ENCODE results near the gene CCDC85C.

The CCDC85C gene

DNA sequence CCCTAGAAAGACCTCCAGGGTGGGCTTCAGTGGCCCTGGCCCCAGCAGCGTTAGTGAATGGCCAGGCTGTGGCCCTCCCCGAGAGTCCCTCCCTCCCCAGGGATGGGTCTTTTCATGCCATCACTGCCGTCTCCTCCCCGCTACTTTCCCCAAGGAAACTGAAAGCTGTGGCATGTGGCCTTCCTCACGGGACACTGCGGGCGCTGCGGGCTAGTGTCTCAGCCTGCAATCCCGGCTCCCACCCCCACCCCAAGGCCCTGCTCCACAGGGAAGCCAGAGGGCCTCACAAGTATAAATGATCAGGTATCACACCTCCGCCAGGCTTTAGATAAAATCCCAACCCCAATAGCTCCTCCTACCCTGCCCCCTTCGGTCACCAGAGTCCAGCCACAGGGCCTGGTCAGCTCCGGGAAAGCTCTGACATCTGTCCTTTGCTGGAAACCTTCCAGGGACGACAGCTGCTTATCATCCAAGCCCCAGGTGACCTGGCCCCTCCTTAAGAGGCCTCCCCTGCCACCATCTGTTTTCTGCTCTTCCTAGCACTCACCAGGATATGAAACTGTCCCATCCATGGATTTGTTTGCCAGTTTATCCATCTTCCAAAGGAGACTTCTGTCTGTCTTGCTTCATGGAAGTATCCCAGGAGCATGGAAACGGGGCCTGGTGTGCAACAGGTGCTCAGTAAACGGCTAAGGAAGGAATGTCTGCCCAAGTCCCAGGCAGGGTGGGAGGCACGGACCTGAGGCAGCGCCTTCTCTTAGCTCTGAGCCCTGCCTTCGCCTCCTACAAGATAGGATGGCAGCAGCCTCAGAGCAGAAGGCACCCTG lies 31.6 kb downstream of the CCDC85C start:
- no peak for DNase-seq (ENCODE audit: low read depth)

DNA sequence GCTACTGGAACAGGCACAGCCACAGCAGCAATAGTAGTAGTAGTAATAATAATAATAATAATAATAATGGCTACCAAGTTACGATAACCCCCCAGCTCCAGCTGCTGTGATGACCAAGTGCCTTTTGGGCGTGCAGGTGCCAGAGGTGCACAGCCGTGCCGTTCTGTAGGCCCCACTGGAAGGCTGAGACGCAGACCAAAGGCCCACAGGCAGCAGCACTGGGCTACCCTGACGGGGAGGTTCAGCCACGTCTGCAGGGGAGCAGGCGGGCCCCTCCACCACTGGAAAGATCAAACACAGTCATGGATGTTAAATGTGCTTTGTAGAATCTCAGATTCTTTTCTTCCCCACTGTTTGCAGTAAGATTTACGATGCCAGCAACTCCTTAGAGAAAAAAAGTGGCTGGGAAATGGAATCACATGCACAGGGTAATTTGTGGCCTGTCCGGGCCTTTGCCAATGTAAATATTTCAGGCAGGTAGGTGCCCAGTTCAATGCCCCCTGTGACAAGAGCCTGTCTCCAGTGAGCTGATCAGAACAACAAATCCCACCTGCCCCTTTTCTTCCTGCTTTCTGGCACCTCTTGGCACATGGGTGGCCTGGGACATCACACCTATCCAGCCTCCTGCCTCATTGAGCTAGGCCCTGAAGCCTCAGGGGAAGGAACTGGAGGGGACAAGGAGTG lies 32.6 kb downstream of the CCDC85C start:
- DNase-seq (ENCODE audit: low read depth): no peak

DNA sequence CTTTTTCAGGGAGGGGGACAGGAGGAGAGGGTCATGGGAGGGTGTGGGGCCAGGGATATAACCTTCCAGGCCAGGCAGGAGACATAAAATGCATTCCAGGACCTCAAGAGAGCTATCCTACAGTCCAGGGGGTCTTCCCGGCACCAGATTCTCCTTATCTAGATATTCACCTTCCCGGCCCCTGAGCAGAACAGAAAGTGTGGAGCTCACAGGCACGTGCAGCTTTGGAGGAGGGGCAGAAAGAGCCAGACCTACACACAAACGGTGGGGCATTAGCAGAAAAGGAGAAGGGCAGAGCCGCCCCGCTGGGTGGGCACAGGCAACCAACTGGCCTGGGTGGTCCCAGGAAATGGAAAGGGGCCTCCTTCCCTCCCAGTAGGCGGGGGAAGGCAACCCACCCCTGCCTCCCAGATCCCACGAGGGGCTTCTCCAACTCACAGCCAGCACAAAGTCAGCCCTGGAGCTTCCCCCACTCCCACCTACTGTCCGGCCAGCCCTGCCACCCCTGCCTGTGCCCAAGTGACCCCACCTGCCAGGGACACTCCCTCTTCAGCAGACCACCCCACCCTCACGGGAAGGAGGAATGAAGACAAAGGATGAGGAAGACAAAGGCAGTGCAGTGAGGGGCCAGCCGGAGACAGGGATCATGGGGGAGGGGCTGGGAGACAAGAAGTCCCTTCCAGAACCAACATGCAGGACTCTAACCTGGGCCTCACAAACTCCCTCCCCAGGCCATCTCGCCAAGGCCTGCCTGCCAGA lies 33.3 kb downstream of the CCDC85C start:
- DNase-seq (ENCODE audit: low read depth): no peak

DNA sequence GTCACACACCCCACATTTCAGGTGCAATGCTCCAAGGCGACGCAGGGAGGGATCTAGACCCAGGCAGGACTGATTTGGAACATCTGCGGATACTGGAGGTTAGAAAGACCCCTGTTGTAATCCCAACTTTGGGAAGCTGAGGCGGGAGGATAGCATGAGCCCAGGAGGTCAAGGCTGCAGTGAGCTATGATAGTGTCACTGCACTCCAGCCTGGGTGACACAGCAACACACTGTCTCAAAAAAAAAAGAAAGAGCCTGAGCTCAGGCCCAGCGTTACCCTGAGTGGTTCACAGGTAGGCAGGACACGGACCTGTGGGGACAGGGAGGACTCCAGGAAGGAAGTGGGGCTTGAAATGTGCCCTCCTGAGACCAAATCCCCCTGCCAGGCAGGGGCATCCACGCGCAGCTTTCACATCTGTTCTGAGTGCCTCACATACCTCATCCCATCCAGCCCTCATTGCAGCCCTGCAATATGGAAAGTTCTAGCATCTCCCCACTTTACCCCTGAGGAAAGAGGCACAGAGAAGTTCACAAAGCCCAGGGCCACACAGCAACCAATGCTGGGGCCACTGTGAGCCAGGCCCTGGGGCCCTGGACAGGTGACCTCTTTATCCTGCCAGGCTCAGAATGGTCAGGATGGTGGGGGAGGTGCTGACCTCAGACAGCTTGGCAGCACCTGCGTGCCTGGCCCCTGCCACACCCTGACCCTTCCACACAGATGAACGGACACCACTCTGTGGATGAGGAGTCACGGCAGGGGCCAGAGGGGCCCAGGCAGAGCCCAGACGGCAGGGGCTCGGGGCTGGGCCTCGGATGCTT lies 34.1 kb downstream of the CCDC85C start:
- DNase-seq (ENCODE audit: low read depth): no peak

DNA sequence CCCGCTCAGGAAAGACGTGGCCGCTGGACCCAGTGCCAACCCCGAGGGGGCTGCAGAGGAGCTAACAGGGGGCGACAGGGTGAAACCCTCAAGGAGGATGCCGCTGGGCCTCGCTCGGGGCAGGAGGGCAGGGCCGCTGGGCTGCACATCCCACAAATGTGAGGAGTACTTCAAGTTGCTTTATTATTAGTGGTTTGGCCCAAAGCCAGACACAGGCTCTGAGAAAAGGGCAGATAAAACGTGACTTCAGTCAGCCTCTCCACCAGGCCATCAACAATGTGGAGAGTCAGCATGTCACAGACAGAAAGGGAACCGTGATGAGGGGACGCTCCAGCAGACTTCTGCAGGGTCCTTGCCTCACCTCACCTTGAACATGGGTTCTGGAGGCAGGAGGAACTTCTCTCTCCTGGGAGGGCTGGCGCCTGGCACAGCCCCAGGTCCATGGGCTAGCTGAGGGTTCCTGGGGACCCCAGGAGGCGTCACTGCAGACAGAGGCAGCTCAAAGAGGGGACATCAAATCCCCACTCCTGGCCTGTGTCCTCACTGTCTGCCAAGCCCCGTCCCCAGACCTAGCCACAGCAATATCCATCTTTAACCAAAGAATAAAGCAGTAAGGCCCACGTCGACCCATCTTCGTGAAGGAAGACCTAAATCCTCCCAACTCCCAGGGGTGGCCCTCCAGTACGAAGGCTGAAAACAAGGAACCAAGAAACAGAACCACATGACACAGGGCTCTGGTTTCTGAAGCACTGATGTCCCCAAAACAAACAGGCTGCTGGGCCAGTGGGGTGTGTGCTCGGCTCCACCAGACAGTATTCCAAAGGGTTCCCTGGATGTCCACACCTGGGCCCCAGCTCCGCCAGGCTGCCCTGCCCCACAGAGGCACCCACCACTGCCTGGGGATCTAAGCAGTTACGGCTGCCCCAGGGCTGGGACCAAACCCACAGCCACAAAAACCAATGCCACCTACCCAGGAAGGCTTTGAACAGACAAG lies 35.1 kb downstream of the CCDC85C start:
- peak; percentile 31 for DNase-seq (ENCODE audit: low read depth)

DNA sequence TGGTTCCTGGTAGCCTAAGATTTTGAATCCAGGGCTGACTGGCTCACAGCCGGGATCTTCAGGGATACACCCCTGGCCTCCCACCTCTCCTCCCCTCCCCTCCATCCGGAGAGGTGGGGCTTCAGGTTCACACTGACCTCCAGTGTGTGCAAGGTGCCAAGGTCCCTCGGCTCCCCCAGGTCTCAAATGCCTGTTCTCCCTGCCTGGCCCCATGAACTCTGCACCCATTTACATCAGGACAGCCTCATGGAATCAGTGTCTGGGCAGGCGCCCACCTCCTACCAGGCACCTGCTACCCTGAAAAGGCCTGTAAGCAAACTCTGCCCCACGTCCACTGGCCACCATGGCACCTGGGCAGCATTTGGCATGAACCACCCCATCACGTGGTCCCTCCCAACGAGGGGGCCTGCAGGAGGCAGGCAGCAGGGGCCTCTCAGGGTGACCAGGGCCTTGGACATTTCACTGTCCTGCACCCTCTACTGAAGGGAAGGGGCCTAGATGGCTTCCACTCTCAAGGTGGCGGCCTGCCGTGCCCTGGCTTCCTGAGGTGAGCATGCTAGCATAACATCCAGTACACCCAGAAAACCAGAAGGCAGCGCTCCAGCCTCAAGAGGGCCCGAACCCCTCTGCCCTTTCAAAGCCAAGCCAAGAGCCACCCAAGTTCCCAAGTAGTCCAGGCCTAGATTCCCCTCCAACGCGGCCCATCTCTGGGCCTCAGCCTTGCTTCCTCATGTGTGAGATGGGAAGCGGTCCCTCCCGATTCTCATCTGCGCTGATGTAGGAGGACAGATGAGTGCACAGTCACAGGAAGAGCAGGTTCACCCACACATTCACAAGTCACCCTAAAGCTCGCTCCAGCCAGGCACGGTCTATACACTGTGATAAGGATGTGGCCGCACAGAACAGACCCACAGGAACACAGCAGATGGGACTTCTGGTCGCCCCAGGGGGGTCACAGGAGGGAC lies 37.3 kb downstream of the CCDC85C start:
- DNase-seq (ENCODE audit: low read depth): no peak

DNA sequence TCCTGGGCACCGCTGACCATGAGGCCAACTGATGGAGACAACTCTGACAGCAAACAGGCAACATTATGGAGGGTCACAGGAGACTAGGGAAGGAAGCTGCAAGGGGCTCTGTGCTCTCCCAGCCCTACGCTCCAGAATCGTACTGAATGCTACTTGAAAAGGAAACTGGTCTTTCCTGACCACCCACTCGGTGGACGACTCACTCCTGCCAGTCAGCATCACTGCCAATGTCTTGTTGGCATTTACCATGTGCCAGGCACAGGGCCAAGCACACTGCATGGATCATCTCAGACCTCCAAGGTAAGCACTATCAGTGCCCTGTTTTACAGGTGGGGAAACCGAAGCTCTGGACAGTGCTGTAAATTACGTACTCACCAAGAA lies 38.0 kb downstream of the CCDC85C start:
- no peak for DNase-seq (ENCODE audit: low read depth)

DNA sequence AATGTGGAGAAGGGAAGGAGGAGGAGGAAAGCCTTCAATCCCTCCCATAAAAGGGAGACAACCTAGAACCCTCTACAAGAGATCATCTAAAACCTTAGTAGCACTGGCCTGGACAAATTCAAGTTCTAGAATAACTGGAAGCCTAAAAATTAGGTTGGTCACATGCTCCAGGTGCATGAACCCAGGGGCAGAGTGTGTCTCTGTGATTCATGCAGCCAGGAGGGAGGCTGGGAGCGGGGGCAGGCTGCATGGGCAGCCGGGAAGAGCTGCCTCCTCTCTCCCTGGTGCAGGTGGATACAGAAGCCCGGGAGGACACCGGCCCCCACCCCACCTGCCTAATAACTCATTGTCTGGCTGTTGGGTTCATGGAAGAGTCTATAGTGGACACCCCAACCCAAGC lies 38.6 kb downstream of the CCDC85C start:
- no peak for DNase-seq (ENCODE audit: low read depth)

DNA sequence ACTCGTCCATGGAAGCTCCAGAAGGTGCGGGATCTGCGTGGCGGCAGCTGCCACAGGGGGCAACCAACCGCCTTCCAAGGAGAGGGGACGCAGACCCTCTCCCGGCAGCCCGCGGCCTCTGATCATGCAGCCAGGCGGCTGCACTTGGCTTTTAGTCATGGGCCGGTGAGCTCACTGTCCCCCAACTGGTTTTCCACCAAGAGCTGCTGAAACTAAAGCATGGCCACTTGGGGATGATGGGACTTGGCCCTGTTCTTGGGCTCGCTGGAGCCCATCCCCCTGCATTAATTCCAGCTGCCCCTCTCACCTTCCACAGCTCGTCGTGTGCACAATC lies 39.1 kb downstream of the CCDC85C start:
- DNase-seq (ENCODE audit: low read depth): no peak

DNA sequence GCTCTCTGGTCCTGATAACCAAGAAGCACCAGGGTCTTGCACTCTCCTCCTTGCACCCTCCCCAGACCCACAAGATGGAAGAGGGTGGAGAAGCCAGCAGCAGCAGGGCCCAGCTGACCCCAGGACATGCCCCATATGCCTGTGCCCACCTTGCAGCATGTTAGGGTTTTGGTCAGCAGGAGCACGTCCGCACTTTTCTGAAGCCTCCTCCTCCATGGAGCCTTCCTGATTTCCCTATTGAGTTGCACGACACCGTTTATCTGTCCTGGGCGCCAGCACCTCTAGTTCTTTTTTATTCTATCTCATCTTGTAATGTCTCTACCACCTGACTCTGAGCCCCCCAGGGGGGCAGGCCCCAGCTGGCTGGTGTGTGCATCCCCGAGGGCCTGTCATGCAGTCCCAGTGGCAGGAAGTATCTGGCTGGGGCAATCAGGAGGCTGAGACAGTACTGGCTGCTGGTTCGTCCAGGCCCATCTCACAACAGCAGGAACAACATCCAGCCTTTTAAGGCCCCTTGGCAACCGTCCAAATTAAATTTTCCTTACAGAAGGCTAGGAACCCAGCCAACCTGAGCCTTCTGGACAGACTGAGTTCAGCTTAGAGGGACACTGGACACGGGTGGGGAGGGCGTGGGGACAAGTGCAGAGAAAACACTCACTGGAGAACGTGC lies 39.6 kb downstream of the CCDC85C start:
- peak; percentile 51 for DNase-seq (ENCODE audit: low read depth)

DNA sequence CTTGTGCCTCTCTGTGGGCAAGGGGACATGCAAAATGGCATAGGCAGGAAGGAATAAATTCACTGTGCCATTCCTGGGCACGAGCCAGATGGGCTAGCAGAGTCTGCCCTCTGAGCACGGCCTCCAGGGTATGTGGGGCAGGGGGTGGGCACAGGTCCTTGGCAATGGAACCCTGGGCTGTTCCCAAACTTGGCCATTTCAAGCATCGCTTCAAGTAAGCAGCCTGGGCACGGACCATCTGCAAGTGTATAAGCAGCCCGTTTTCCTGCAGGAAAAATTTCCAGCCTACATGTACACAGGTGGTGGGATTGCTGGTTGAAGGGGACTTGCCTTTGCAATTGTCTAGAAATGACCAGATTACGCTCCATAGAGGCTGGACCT lies 40.3 kb downstream of the CCDC85C start:
- no peak for DNase-seq (ENCODE audit: low read depth)

DNA sequence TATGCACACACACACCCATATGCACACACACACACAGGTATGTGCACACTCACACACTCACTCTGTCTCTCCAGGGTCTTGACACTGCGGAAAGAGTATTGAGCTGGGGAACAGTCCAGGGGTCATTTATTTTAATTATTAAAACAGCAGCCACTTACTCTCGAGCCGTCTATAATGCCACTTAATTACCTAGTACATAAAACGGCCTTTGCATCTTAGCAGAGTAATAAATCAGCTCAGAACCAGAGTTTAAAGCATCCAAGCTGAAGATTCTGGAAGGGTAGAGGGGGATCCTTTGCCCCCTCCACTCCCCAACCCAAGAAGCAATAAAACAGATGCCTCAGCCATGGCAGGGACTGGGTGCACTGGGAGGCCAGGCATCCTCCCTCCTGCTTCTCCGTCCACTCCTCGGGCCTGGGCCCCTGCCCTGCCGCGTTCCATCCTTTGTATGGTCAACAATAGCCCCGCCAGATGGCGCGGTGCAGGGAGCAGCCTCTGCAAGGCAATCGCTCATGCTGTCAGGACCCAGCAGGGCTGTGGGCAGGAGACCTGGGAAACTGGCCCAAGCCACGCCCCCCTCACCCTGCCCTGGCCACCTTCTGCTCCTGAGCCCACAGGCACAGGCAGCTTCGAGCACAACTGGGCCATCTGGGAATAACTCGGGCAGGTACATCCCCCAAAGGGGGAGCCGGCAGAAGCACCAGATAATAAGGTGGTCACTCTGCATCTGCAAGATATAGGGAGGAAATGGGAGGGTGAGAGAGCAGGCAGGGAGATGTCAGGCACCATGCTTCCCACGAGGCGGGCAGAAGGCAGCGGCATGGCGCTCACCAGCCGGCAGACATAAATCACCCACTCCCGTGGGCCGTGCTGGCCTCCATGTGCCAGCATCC lies 40.9 kb downstream of the CCDC85C start:
- DNase-seq (ENCODE audit: low read depth): peak; percentile 60

DNA sequence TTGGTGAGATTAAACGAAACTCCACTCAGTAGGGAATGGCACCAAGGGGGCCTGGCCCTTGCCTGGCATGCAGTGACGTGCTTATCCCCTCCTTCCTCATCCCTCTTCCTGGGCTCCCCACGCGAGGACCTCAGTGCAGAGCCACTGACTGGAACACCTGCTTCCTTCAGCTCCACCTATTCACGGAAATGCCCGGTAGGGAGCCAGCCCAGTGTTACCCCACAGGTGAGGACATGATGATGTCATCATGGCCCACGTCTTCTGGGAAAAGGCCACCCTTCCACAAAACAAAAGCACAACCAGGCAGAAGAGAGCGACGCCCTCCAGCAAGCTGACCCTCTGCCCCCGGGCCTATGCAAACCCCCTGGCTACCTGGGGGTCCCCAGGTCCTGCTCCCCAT lies 42.1 kb downstream of the CCDC85C start:
- no peak for DNase-seq (ENCODE audit: low read depth)

DNA sequence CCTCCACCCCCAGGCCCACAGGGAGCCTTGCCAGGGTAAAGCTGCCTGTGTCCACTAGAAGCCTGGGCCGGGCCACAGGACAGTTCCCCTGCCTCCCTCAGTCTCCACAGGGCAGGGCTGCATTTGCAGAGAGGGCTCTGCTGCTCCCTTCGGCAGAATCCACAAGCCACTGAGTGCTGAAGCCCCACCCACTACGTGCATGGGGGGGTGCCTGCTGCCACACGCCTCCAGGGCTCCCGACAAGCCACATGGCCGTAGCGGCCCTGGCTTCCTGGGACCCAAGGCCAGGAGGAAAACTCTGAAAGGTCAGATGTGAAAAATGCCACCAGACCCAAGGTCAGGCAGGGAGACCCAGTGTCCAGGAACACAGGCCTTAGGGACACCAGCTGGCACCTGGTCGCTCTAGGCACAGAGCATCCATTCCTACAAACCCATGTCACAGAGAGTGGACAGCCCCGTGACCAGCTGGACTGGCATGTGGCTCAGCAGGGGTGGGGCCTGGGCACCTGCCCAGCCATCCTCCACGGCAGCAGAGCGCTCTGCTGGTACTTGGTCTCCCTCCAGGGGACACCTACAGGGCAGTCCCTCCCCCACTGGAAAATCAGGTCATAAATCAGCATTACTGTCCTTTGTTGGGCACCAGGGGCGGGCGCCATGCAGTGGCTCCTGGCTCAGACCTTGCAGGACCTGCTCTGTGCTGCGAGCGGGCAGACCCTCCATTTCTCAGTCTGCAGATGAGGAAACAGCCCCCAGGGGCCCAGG lies 42.9 kb downstream of the CCDC85C start:
- DNase-seq (ENCODE audit: low read depth): no peak

DNA sequence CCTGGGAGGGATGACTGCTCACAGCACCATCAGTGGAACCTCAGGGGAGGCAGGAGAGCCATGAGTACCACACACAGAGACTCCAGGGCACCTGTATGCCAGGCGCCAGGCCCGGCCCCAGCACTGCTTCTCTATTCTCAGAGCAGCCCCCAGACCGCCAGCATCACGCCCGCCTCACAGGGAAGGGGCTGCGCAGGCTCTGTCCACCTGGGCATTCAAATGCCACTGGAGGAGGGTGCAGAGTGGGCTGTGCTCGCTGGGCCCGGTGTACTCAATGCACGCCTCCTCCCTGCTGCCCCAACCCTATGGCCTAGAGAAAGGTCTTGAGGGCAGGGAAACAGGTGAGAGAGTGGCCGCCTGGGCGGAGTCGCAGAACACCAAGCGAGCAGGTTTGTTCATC lies 43.6 kb downstream of the CCDC85C start:
- DNase-seq (ENCODE audit: low read depth): no peak

DNA sequence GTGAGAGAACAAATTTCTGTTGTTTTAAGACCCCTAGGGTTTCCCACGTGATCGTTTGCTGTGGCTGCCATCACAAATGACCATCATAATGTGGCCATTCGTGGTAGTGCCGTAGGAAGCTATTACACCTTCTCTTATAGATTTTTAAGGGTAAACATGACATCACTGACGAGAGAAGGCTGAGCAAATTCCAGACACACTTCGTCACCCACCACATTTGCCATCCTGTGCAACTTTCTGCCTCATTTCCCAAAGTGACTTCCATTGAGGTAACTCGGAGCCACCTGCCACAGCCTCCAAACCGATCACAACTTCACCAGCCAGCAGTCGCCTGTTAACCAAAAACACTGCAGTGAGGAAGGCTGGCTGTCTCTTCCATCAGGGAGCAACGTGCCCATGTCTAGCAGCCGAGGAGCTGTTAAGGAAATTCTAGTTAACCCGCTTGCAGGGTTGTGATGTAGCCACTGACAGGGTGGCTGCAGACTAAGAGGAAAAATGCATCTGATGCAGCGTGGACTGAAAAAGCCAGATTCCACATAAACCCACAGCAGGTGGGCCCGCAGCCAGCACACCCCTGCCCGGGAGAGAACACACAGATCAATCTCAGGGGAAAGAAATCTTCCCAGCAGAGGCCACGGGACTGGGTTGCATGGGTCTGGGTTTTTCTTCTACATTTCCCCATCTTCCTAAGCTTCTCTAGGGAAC lies 44.6 kb downstream of the CCDC85C start:
- DNase-seq (ENCODE audit: low read depth): no peak

Data from iris pigment epithelial cell (primary cell).